ENCODE measurements around the gene PRRG2. TPM values are rescaled to one million over a fixed set of nuclear protein-coding genes. Genes with fewer than 3 reads are reported as not detected.

Gene PRRG2
- total RNA-seq (2014; rRNA removed) (16.4 and 17.0 TPM in 2 replicates), Bru-seq, nascent RNA (percentile 51 among the genes with signal in this experiment), BruChase-seq, experiment 1, labeled RNA remaining after a 6-hour chase (percentile 69 among the genes with signal in this experiment), BruChase-seq, experiment 2, labeled RNA remaining after a 2-hour chase (percentile 55 among the genes with signal in this experiment)
- long read RNA-seq, partial matches to known transcripts: 10 of 15 reads
- long read RNA-seq, other reads (novel, unspliced or antisense): 3 of 15 reads

GRCh38 chr19:49581007-49581508, at the start of gene PRRG2:
TSS of gene PRRG2 (plus strand) at chr19:49581316. CDS start at chr19:49583220, 1,904 bp downstream.
- TF ChIP-seq CTCF (conservative IDR thresholded peaks at IDR 0.05; ENCODE audit: low read depth, low read length): no peak
- no peak for TF ChIP-seq EZH2 (IDR thresholded peaks at IDR 0.05; ENCODE audit: low read length, unreplicated experiment)
- no peak for TF ChIP-seq EZH2phosphoT487 (IDR thresholded peaks at IDR 0.05; ENCODE audit: borderline replicate concordance, low read length)
- H3K4me3 ChIP-seq (ENCODE audit: low read length): peak within 1 kb of the TSS; percentile 96
- peaks cover 14% of the 10 kb centered on the region for H3K4me1 ChIP-seq (ENCODE audit: insufficient read depth, low read length)
- ATAC-seq (peak; percentile 62), DNase-seq (peak; percentile 69)
- H3F3A ChIP-seq (ENCODE audit: low read length, unreplicated experiment): no peaks in the 10 kb centered on the region
- H3K9me3 ChIP-seq (ENCODE audit: low read length): no peaks in the 10 kb centered on the region
- peaks cover 3% of the 10 kb centered on the region; the same call in 1 of the 2 replicates for H3K36me3 ChIP-seq (ENCODE audit: low read depth, low read length)
- no peaks in the 10 kb centered on the region for H3K9me2 ChIP-seq (replicated peaks; ENCODE audit: low read length)
- ChIA-PET POLR2A (ENCODE audit: unreplicated experiment) (interaction anchor here (0.5 to 1.6 kb wide), 4 partner anchors 34 to 95 kb away, joined by 3 to 10 read pairs (median 8); partner anchors contain the start of genes RRAS and SCAF1), CTCF (no interaction called here)
- H3K27me3 ChIP-seq (ENCODE audit: low read length): no peaks in the 10 kb centered on the region
- no peak within 1 kb of the TSS for H3K27ac ChIP-seq (ENCODE audit: low read length)
- intact Hi-C loops (cut with micrococcal nuclease): no loop called here
- H4K20me1 ChIP-seq (ENCODE audit: low read length): 0 out of 2 replicates have a peak, but pooled peaks cover 8% of the 10 kb centered on the region
- BruUV-seq (replicated peaks): TSS peak; percentile 85
- peaks cover 38% of the 10 kb centered on the region for H3K79me2 ChIP-seq (ENCODE audit: low read length)
- H3K4me2 ChIP-seq (ENCODE audit: low read length): peak within 1 kb of the TSS; percentile 93
- peak within 1 kb of the TSS; percentile 88 for H3K9ac ChIP-seq (ENCODE audit: low read length)
- peak within 1 kb of the TSS; percentile 97 for H2AFZ ChIP-seq (ENCODE audit: low read length)

GRCh38 chr19:49533551-49534488, 47.3 kb upstream of the PRRG2 start:
- H3K9ac ChIP-seq (ENCODE audit: low read length): peak overlapping the region; percentile 42
- no peaks in the 10 kb centered on the region for H3K9me3 ChIP-seq (ENCODE audit: low read length)
- no peaks in the 10 kb centered on the region for H4K20me1 ChIP-seq (ENCODE audit: low read length)
- DNase-seq (peak; percentile 68), ATAC-seq (peak; percentile 87)
- no peaks in the 10 kb centered on the region for H3K36me3 ChIP-seq (ENCODE audit: low read depth, low read length)
- H3K27ac ChIP-seq (ENCODE audit: low read length): no peak overlapping the region
- H3F3A ChIP-seq (ENCODE audit: low read length, unreplicated experiment): no peaks in the 10 kb centered on the region
- ChIA-PET POLR2A (ENCODE audit: unreplicated experiment) (no interaction called here), CTCF (interaction anchor here (0.5 to 1.0 kb wide), 4 partner anchors 12 to 602 kb away, joined by 3 to 5 read pairs (median 4); no protein-coding TSS in a partner anchor)
- no TSS peak for BruUV-seq (replicated peaks)
- peak overlapping the region; percentile 98 for H2AFZ ChIP-seq (ENCODE audit: low read length)
- no peaks in the 10 kb centered on the region for H3K27me3 ChIP-seq (ENCODE audit: low read length)
- H3K79me2 ChIP-seq (ENCODE audit: low read length): no peaks in the 10 kb centered on the region
- H3K4me1 ChIP-seq (ENCODE audit: insufficient read depth, low read length): peaks cover 11% of the 10 kb centered on the region; the same call in 1 of the 2 replicates
- TF ChIP-seq EZH2phosphoT487 (IDR thresholded peaks at IDR 0.05; ENCODE audit: borderline replicate concordance, low read length): no peak
- peak; percentile 51 for TF ChIP-seq CTCF (conservative IDR thresholded peaks at IDR 0.05; ENCODE audit: low read depth, low read length)
- peak overlapping the region; percentile 84 for H3K4me3 ChIP-seq (ENCODE audit: low read length)
- no peaks in the 10 kb centered on the region for H3K9me2 ChIP-seq (replicated peaks; ENCODE audit: low read length)
- H3K4me2 ChIP-seq (ENCODE audit: low read length): peak overlapping the region; percentile 98
- intact Hi-C loops (cut with micrococcal nuclease): loop anchor here (1.0 kb wide), 1 partner anchor 21 kb away; no protein-coding TSS in a partner anchor
